A549 (cell line): ENCODE measurements around the gene TAF9.

Experiments used
- JUNB ChIP-seq: fragments of >200 bp; sonication (Bioruptor Twin); formaldehyde crosslinking; IDR thresholded peaks from 2 replicates; pipeline ENCODE4 v1.6.1; 2016
- NR3C1 ChIP-seq: fragments of >200 bp; sonication (Bioruptor Twin); formaldehyde crosslinking; IDR thresholded peaks from 3 replicates; pipeline ENCODE4 v1.6.1; 2017
- RFX5 ChIP-seq: fragments of 450-650 bp; IDR thresholded peaks from 2 replicates; pipeline ENCODE4 v1.7.1; 2014; ENCODE audit warnings: antibody characterized with exemption, mild to moderate bottlenecking, moderate library complexity

DNA sequence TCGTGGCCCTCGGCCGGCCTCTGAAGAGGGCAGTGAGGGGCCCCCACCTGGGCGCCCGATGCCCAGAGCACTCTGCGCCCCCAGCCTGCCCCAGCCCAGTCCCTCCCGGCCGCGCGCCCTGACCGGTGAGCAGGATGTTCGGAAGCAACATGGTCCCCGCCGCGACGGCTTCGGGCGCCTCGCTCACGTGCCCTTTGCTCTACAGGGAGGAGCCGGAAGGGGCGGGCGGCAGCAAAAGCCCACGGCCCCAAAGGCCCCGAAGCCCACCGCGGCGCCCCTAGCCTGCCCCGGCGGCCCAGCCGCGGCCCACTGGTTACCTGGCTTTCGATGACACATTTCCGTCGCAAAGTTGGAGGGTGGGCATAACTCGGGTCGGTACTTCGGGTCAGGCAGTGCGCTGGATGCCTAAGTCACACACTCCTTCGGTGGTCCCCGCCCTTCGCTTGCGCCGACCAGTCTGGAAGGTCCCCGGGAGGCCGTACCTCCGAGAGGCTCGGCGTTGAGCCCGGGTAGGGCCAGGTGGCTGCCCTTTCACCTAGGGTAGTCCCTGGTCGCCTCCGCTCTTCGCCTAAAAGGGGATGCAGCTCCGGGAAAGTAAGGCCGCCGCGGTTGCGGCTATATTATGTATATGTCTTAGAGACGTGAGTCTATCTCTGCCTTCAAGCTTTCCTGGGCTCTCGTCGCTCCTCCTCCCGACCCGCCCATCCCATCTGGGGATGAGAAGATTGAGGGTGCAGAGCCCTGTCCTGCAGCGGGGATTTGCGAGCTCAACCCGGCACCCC is at the start of gene TAF9, which contains the start of the genes AK6 and RAD17:
- TF ChIP-seq RFX5, result 0 out of 2 replicates have a peak, but pooled peaks have one; percentile 36
- TF ChIP-seq JUNB, result no peak
- TF ChIP-seq NR3C1, result no peak
